ENCODE measurements around the gene PAK1.

Gene PAK1

DNA sequence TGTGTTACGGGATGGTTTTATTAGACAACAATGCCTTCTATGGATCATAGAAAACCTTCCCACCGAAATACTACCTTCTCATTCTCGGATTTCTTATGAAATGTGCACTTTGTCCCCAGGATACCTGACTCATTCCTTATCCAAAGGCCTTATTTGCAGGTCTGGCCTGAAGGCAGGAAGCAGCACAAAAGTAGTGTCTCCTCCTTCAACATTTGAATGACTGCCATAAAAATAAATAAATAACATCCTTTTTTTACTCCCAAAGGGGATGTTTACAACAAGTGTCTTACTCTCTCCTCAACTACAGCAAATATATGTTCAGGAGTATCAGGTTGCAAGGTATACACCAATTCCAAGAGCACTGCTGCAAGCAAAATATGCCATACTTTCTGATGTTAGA lies 41.6 kb upstream of the PAK1 start:
- DNase-seq (ENCODE audit: low spot score), result no peak
- in situ Hi-C loops (cut with MboI; ENCODE audit: low pct_unique_long_range_greater_than_20kb, low sequenced_read_pairs, unreplicated experiment), result no loop called here
- TF ChIP-seq CTCF (IDR thresholded peaks at IDR 0.05; ENCODE audit: extremely low read depth, insufficient read depth, missing control alignments), result no peak

GRCh38 chr11:77515063-77515462 lies 41.2 kb upstream of the PAK1 start:
- in situ Hi-C loops (cut with MboI; ENCODE audit: low pct_unique_long_range_greater_than_20kb, low sequenced_read_pairs, unreplicated experiment), result no loop called here
- TF ChIP-seq CTCF (IDR thresholded peaks at IDR 0.05; ENCODE audit: extremely low read depth, insufficient read depth, missing control alignments), result no peak
- no peak for DNase-seq (ENCODE audit: low spot score)

- in situ Hi-C loops (cut with MboI; ENCODE audit: low pct_unique_long_range_greater_than_20kb, low sequenced_read_pairs, unreplicated experiment), result no loop called here
- no peak for DNase-seq (ENCODE audit: low spot score)
- no peak for TF ChIP-seq CTCF (IDR thresholded peaks at IDR 0.05; ENCODE audit: extremely low read depth, insufficient read depth, missing control alignments)
These were observed 38.2 kb upstream of the PAK1 start for GRCh38 chr11:77512092-77512491.

- TF ChIP-seq CTCF (IDR thresholded peaks at IDR 0.05; ENCODE audit: extremely low read depth, insufficient read depth, missing control alignments), result no peak
- in situ Hi-C loops (cut with MboI; ENCODE audit: low pct_unique_long_range_greater_than_20kb, low sequenced_read_pairs, unreplicated experiment), result no loop called here
- DNase-seq (ENCODE audit: low spot score), result no peak
These were observed 37.0 kb upstream of the PAK1 start for GRCh38 chr11:77510851-77511250.

DNA sequence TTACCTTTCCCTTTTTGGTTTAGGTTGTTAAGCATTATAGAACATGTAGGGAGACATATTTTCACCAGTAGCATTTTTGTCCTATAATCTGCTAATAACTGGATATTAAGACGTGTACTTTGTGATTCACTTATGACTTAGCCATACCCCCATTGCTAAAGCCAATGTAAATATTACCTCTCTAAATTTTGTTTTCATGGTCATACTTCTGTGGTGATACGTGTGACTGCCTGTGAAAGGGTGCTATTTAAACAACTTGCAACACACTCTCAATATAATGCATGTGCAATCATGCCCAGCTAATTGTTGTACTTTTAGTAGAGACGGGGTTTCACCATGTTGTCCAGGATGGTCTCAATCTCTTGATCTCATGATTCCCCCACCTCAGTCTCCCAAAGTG lies 36.2 kb upstream of the PAK1 start:
- no peak for TF ChIP-seq CTCF (IDR thresholded peaks at IDR 0.05; ENCODE audit: extremely low read depth, insufficient read depth, missing control alignments)
- in situ Hi-C loops (cut with MboI; ENCODE audit: low pct_unique_long_range_greater_than_20kb, low sequenced_read_pairs, unreplicated experiment), result no loop called here
- no peak for DNase-seq (ENCODE audit: low spot score)

DNA sequence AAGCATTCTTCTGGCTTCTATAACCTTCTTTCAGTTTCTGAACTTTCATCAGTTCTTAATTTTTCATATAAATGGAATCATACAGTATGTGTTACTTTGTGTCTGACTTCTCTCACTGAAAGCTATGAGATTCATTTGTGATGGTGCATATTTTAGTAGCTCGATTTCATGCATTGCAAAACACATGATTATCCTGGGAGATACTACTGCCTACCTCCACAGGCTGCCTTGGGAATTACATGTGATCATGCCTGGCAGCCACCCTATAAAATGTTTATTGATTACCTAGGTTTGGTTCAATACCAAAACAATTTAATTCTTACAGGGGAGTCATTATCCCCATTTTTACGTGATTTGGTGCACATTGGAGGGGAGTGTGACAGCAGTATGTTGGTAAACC lies 34.1 kb upstream of the PAK1 start:
- in situ Hi-C loops (cut with MboI; ENCODE audit: low pct_unique_long_range_greater_than_20kb, low sequenced_read_pairs, unreplicated experiment), result no loop called here
- TF ChIP-seq CTCF (IDR thresholded peaks at IDR 0.05; ENCODE audit: extremely low read depth, insufficient read depth, missing control alignments), result no peak
- DNase-seq (ENCODE audit: low spot score), result no peak

GRCh38 chr11:77506857-77507256 lies 33.0 kb upstream of the PAK1 start:
- no peak for TF ChIP-seq CTCF (IDR thresholded peaks at IDR 0.05; ENCODE audit: extremely low read depth, insufficient read depth, missing control alignments)
- no peak for DNase-seq (ENCODE audit: low spot score)
- in situ Hi-C loops (cut with MboI; ENCODE audit: low pct_unique_long_range_greater_than_20kb, low sequenced_read_pairs, unreplicated experiment), result no loop called here
